ENCODE data around the gene MAP10.
A peak's percentile ranks its signal among the peaks of the same experiment; 100 is the strongest.
"Not testable (repeated sequence)": the region's sequence is repeated elsewhere in the genome, so short reads cannot be mapped to it uniquely, and the experiment has no call there.

MAP10 gene

GRCh38 chr1:232805269-232806185 lies at the start of gene MAP10:
MAP10 (plus strand) TSS chr1:232805416; CDS start chr1:232805450, 34 bp downstream.
- DNase-seq: peak; percentile 76 to 94

GRCh38 chr1:232764458-232765251 lies 40.6 kb upstream of the MAP10 start:
- no peak for DNase-seq

GRCh38 chr1:232765542-232765941 lies 39.7 kb upstream of the MAP10 start:
- no peak for DNase-seq

GRCh38 chr1:232766241-232766890 lies 38.9 kb upstream of the MAP10 start:
- no peak for DNase-seq

- DNase-seq: no peak
Observed at GRCh38 chr1:232766904-232767303, 38.3 kb upstream of the MAP10 start.

GRCh38 chr1:232767305-232768074 lies 37.7 kb upstream of the MAP10 start:
- peak; percentile 4 to 19 for DNase-seq

GRCh38 chr1:232768793-232769192 lies 36.4 kb upstream of the MAP10 start:
- DNase-seq: no peak

- no peak for DNase-seq
Observed at GRCh38 chr1:232769733-232770132, 35.5 kb upstream of the MAP10 start.

GRCh38 chr1:232773752-232774151 lies 31.5 kb upstream of the MAP10 start:
- no peak for DNase-seq

GRCh38 chr1:232776526-232777106 lies 28.6 kb upstream of the MAP10 start:
- DNase-seq: no peak

- DNase-seq: no peak
Observed at GRCh38 chr1:232780354-232780753, 24.9 kb upstream of the MAP10 start.

- no peak for DNase-seq
Observed at GRCh38 chr1:232784794-232785193, 20.4 kb upstream of the MAP10 start.

- DNase-seq: not testable (repeated sequence)
Observed at GRCh38 chr1:232785630-232786029, 19.6 kb upstream of the MAP10 start.

GRCh38 chr1:232786845-232787455 lies 18.3 kb upstream of the MAP10 start:
- DNase-seq: no peak

- DNase-seq: no peak
Observed at GRCh38 chr1:232788235-232788872, 16.9 kb upstream of the MAP10 start.

GRCh38 chr1:232789651-232790050 lies 15.6 kb upstream of the MAP10 start:
- no peak for DNase-seq

GRCh38 chr1:232792949-232793348 lies 12.3 kb upstream of the MAP10 start:
- DNase-seq: no peak

- peak; percentile 1 to 2 for DNase-seq
Observed at GRCh38 chr1:232793944-232794343, 11.3 kb upstream of the MAP10 start.

- DNase-seq: no peak
Observed at GRCh38 chr1:232795497-232796053, 9.6 kb upstream of the MAP10 start.

GRCh38 chr1:232797856-232798510 lies 7.2 kb upstream of the MAP10 start:
- no peak for DNase-seq

Measured in SHP77 (cell line).